ENCODE data around the gene JPT2.

GRCh38 chr16:1656808-1657617 is 21.1 kb upstream of the JPT2 start:
- no peak for TF ChIP-seq CTCF (conservative IDR thresholded peaks at IDR 0.05 in 1 of 2, IDR thresholded peaks at IDR 0.05 in 1 of 2; ENCODE audit: low read depth in 1 of 2, low read length in 2 of 2)
- TF ChIP-seq EZH2 (IDR thresholded peaks at IDR 0.05; ENCODE audit: low read length, missing control alignments): no peak
